ENCODE results near the gene CEP57L1.

- TF ChIP-seq CTCF (IDR thresholded peaks at IDR 0.05) (peak in 1 of 12 donors; percentile 14), POLR2A (IDR thresholded peaks at IDR 0.05) (no peak)
These were observed 92.8 kb downstream of the CEP57L1 start for GRCh38 chr6:109188115-109188411.
